Testis (tissue), 2 donors: Measurements from ENCODE around the gene PLEKHO2.

ENCODE experiments used
- POLR2A ChIP-seq: fragments of 450-650 bp; IDR thresholded peaks from one replicate; pipeline ENCODE4 v1.6.1; 2017; ENCODE audit warnings: antibody characterized with exemption, mild to moderate bottlenecking, moderate library complexity
- TF ChIP-seq, protein P1 (sequence below), 3 experiments: fragments of 450-650 bp in 2 of 3; fragments of 200-600 bp in 1 of 3; sonication (generic) in 1 of 3; IDR thresholded peaks; one replicate each; pipeline ENCODE4 v1.5.1; 2016 to 2019; ENCODE audit warnings: antibody characterized with exemption in 3 of 3, mild to moderate bottlenecking in 2 of 3, moderate library complexity in 1 of 3

DNA sequence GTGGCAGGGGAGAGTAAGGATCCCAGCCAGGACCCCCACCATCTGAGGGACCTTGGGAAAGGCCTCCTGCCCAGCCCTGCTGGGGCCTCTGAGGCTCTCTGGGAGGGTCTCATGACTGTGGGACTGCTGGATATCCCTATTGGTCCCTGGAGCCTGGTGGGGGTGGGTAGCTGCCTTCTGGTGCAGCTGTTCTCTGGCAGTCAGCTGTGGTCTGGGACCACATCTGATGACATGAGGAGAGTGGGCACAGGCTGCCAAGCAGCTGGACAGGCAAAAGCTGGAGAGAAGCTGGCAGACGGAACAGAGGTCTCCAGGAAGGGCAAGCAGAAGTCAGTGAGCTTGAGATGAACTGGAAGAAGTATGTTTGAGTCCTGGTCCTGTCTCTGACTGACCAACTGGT lies 22.4 kb downstream of the PLEKHO2 start:
- TF ChIP-seq, protein P1, sequence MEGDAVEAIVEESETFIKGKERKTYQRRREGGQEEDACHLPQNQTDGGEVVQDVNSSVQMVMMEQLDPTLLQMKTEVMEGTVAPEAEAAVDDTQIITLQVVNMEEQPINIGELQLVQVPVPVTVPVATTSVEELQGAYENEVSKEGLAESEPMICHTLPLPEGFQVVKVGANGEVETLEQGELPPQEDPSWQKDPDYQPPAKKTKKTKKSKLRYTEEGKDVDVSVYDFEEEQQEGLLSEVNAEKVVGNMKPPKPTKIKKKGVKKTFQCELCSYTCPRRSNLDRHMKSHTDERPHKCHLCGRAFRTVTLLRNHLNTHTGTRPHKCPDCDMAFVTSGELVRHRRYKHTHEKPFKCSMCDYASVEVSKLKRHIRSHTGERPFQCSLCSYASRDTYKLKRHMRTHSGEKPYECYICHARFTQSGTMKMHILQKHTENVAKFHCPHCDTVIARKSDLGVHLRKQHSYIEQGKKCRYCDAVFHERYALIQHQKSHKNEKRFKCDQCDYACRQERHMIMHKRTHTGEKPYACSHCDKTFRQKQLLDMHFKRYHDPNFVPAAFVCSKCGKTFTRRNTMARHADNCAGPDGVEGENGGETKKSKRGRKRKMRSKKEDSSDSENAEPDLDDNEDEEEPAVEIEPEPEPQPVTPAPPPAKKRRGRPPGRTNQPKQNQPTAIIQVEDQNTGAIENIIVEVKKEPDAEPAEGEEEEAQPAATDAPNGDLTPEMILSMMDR (IDR thresholded peaks at IDR 0.05): no peak
- TF ChIP-seq POLR2A: no peak
